DOHH2 (cell line): Measurements from ENCODE around the gene LILRA2.

Experiments
- CTCF ChIP-seq: fragments of 200-600 bp; sonication (generic); IDR thresholded peaks from one replicate; pipeline ENCODE4 v1.5.1; 2014; ENCODE audit warnings: antibody characterized with exemption, mild to moderate bottlenecking, low read depth, low read length; ENCODE audit not compliant: poor library complexity, severe bottlenecking
- EZH2phosphoT487 ChIP-seq: fragments of 200-600 bp; sonication (generic); IDR thresholded peaks from 2 replicates; pipeline ENCODE4 v1.6.1; 2017; ENCODE audit warnings: borderline replicate concordance, mild to moderate bottlenecking, antibody characterized with exemption, low read length, moderate library complexity, mixed read lengths

GRCh38 chr19:54612428-54612827 lies 38.8 kb downstream of the LILRA2 start:
- TF ChIP-seq CTCF (no peak), EZH2phosphoT487 (no peak)
